Activated CD8-positive, alpha-beta memory T cell treated with anti-CD3 and anti-CD28 coated beads, Interleukin-2, amount 50 U/mL, for 1 hour (primary cell): ENCODE results near the gene KLHL30.
"Not testable (repeated sequence)": the region's sequence is repeated elsewhere in the genome, so short reads cannot be mapped to it uniquely, and the experiment has no call there.

Experiments
- DNase-seq: peaks from one replicate; pipeline ENCODE4 v3.0.0-alpha.2; 2020; ENCODE audit errors: extremely low read depth

Gene KLHL30

DNA sequence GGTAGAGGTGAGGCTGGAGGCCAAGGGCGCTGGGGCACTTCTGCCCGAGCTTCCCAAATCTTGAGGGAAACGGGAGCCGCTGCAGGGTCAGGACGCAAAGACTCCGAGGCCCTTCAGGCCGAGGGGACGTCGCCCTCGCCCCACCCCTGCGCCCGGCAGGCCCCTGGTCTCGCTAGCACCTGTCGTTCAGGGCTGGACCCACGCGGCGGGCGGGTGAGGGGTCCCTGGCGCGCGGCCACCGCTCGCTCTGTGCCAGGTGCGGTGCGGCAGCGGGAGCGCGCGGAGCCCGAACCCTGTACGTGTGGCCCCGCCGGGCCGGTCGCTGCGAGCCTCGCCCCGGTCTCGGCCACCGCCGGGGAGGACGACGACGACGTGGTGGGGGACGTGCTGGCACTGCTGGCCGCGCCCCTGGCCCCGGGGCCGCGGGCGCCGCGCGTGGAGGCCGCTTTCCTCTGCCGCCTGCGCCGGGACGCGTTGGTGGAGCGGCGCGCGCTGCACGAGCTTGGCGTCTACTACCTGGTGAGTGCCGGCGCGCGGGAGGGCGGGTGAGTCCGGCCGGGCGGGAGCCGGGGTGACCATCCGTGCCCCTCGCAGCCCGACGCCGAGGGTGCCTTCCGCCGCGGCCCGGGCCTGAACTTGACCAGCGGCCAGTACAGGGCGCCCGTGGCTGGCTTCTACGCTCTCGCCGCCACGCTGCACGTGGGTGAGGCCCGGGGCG, 25.2 kb downstream of the KLHL30 start:
- DNase-seq = no peak

DNA sequence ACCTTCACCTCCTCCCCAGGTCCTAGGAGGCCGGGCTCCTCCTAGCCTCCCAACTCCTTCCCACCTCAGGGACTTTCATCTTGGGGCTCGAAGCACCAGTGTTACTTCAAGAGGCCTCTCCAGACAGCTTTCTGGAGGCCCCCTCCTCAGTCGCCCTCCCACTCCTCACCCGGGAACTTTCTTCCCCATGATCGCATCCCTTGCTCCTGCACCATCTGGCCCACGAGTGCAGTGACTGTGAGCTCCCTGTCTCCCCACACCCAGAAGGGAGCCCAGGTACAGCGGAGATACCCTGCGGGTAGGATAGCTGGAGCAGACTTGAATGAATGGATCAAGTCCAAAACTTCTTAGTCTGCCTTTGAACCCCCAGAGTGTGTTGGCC, 26.4 kb downstream of the KLHL30 start:
- no peak for DNase-seq

GRCh38 chr2:238165288-238165921, 26.9 kb downstream of the KLHL30 start:
- no peak for DNase-seq

- DNase-seq = no peak
Measured at GRCh38 chr2:238166391-238167343, 28.2 kb downstream of the KLHL30 start.

DNA sequence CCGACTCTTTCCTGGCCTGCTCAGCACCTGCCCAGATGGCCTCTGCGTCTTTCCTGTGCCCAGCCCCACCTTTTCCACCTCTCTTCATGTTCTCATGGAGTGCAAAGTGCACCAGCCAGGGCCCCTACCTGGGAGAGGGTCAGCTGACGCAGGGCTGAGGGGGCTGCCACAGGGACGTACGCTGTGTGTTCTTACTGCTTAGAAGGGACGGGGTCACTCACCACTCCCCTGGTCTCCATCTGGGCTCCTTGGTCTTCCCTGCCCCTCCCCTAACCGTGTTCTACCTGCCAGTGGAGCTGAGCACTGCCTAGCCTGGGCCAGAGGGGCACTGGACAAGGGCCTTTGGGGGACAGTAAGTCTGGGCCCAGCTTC, 28.9 kb downstream of the KLHL30 start:
- no peak for DNase-seq

GRCh38 chr2:238167761-238168160, 29.3 kb downstream of the KLHL30 start:
- no peak for DNase-seq

- no peak for DNase-seq
Measured at GRCh38 chr2:238168196-238169047, 30.0 kb downstream of the KLHL30 start.

DNA sequence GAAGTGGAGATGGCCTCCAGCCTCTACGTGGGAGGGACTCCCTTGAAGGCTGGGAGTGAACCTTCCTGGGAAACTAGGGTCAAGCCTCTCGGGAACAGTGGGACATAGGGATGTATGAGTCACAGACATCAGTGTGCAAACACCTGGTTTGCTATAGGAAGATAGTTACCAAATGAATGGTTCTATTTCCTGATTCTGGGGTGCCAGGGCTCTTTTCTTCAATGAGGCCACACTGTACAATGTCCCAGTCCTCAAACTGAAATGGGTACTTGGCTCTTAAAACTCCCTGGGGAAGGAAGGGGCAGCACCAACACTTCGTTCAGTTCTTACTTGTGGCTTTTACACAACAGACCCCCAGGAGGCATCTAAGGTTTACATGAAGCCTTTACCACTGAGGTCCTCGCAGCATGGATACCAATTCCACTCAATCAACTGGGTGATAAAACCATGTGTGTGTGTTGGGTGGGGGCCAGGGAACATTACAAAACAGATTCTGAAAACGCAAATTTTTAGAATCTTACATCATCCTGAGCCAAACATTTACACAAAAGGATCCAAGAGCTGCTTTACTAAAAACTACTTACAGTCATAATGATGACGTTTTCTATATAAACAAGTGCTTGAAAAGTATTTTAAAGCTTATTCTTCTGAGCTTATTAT, 30.7 kb downstream of the KLHL30 start:
- DNase-seq = no peak

DNA sequence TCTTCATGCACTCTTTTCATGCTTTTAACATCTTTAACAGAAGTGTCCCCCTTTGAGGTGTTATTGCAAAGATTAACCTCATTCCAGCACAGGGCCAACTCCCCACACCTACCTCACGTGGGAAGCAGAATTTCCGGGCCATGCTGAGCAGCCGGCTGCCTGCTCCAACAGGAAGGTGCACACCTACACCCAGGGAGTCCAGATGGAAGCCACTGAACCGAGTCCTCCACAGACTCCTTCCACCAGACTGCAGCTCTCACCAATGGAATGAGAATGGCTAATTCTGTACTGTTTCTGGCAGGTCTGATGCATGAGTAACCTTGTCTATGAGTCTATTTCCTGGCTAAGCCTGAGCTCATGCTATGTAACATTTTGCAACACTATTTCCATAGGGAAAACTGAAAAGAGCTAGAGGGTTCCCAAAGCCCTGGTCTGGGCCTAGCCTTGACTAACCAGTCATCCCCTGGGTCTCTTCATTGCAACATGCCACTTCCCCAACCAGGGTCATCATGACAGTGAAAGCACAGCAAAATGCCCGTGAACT, 31.3 kb downstream of the KLHL30 start:
- no peak for DNase-seq

DNA sequence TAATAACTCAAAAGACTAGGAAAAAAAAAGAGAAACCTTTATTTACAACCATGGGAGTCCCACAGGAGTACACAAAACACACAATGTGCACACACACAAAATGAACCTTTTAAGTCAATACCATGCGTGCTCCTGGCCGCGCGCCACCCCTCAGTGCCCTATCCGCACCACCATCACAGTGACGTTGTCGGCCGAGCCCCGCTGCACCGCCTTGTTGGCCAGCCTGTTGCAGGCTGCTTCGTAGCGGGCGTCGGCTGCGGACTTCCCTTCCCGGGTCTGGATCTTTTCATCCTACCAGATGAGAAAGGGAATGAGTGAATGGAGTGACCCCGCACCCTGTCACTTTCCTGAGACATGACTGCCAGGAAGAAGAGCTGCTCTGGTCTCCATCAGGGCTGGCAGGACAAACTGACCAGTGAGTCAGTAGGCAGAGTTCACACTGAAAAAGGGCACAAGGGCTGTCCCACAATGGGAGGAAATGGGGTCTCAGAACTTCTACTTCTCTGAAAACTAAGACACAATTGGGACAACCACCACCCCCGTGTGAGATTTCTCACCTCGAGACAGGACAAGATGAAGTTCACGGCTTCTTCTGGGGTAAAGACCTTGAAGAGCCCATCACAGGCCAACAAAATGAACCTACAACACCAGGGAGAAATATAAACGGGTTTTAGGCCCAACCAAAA, 32.1 kb downstream of the KLHL30 start:
- no peak for DNase-seq

GRCh38 chr2:238171072-238171431, 32.6 kb downstream of the KLHL30 start:
- not testable (repeated sequence) for DNase-seq

GRCh38 chr2:238171575-238172187, 33.2 kb downstream of the KLHL30 start:
- no peak for DNase-seq

GRCh38 chr2:238172439-238172838, 34.0 kb downstream of the KLHL30 start:
- no peak for DNase-seq

- DNase-seq = no peak
Measured at GRCh38 chr2:238173692-238174091, 35.2 kb downstream of the KLHL30 start.

- DNase-seq = no peak
Measured at GRCh38 chr2:238174291-238174690, 35.8 kb downstream of the KLHL30 start.

DNA sequence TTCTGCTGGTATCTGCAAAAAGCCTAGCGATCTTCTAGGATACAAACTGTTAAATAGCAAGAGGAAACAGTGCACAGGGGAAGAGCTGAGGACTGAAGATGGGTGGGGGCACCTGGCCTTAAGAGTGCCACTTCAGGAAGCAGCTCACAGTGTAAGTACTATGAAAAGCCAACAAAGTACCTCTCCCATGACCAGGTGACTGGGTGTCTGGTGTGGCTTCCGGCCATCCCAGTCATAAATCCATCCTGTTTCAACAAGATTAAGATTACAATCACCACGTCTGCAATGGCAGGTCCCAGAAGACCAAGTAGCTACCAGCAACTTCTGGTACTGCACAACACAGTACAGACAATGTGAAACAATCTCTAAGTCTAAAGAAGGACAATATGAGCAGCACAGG, 36.2 kb downstream of the KLHL30 start:
- DNase-seq = no peak

DNA sequence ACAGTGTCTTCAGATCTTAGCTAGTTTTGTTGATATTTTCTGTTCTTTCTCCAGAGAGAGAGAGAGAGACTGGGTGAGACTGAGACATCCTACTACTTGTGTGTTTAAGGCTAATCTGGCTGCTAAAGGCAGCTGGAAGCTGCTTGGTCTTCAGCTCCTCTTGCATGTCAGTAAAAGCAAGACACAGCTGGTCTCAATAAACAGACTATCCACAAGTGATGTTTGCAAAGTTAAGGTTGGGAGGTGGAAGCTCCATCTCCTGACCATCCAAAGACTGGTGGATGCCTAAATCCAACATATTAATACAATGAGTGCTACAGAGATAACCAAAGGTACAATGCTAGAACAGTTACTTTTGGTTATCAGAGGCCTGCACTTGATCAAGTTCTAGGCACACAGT, 38.1 kb downstream of the KLHL30 start:
- no peak for DNase-seq

- DNase-seq = no peak
Measured at GRCh38 chr2:238180554-238180953, 42.1 kb downstream of the KLHL30 start.

DNA sequence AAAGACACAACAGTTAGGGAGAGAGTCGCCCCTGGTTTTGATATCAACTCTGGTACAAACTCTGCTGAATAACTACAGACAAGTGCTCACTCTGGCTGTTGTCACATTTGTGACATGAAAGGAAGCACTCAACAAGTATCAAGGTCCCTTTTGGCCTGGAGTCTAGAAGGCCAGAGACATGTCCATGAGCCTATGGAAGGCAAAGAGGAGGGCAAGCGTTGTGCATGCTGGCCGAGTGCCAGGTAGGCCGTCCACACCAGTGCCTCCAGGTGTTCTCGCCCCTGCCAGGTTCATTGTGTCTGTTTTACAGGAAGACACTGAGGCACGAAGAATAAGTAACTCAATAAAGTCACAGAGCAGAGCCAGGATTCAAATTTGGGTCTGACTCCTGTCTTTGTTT, 43.9 kb downstream of the KLHL30 start:
- DNase-seq = no peak

DNA sequence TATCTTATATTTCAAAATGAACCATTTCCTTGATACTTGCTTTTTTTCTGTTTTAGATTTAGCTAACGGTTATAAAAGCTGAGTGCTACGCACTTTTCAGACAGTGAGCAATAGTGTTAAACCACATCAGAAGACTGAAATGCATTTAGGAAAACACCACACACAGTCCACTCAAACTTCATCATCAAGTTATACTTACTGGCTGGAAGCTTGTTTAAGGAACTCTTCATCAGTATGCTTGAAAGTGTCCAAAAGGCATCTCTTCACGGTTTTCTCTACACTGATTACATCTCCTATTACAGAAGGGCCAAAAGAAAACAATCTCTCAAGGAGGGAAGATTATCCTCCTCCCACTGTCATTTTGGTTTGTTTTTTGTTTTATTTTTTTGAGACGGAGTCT, 45.4 kb downstream of the KLHL30 start:
- DNase-seq = no peak
